Body of pancreas (tissue), 4 donors: Measurements from ENCODE around the gene C2orf72.

Source experiments
- CTCF ChIP-seq, 7 experiments: fragments of 450-650 bp in 4 of 7; fragments of 200-600 bp in 3 of 7; sonication (generic) in 3 of 7; IDR thresholded peaks; one replicate each; pipeline ENCODE4 v1.5.1; 2016 to 2019; ENCODE audit warnings: antibody characterized with exemption in 7 of 7
- POLR2A ChIP-seq, 3 donors: fragments of 450-650 bp; IDR thresholded peaks; one replicate each; pipeline ENCODE4 v1.6.1; 2016; ENCODE audit warnings: antibody characterized with exemption in 3 of 3, mild to moderate bottlenecking in 2 of 3

GRCh38 chr2:230991598-230991997, 45.7 kb upstream of the C2orf72 start:
- TF ChIP-seq CTCF (IDR thresholded peaks at IDR 0.05) (no peak), POLR2A (IDR thresholded peaks at IDR 0.05) (no peak)
